GM10266 (cell line): ENCODE results near the gene ZNF185.

Experiments
- DNase-seq: peaks from one replicate; pipeline ENCODE4 v3.0.0; 2012; ENCODE audit errors: extremely low spot score
- CTCF ChIP-seq: IDR thresholded peaks from 2 replicates; pipeline ENCODE4 v1.5.1; 2012; ENCODE audit warnings: mild to moderate bottlenecking, low read depth; ENCODE audit not compliant: control insufficient read depth, insufficient read depth; ENCODE audit errors: missing control alignments

Gene ZNF185

GRCh38 chrX:152923599-152923998 lies 25.7 kb downstream of the ZNF185 start:
- no peak for DNase-seq
- TF ChIP-seq CTCF, result no peak

GRCh38 chrX:152925835-152926234 lies 28.0 kb downstream of the ZNF185 start:
- DNase-seq, result no peak
- TF ChIP-seq CTCF, result no peak

GRCh38 chrX:152926279-152926678 lies 28.4 kb downstream of the ZNF185 start:
- TF ChIP-seq CTCF, result peak; percentile 32
- DNase-seq, result peak; percentile 40

GRCh38 chrX:152926923-152927322 lies 29.1 kb downstream of the ZNF185 start:
- DNase-seq, result no peak
- no peak for TF ChIP-seq CTCF

- no peak for TF ChIP-seq CTCF
- DNase-seq, result no peak
Observed at GRCh38 chrX:152927858-152928760, 30.2 kb downstream of the ZNF185 start.

- DNase-seq, result no peak
- no peak for TF ChIP-seq CTCF
Observed at GRCh38 chrX:152928761-152929400, 31.0 kb downstream of the ZNF185 start.

- TF ChIP-seq CTCF, result no peak
Observed at GRCh38 chrX:152929898-152930297, 32.0 kb downstream of the ZNF185 start.

More at GRCh38 chrX:152929898-152930297, 32.0 kb downstream of the ZNF185 start:
- no peak for DNase-seq
